Renal pelvis (tissue), 12 donors: ENCODE data around the gene ADPRHL1. TPM values are rescaled to one million over a fixed set of nuclear protein-coding genes. Genes with fewer than 3 reads are reported as not detected.
A peak's percentile ranks its signal among the peaks of the same experiment; 100 is the strongest.

Source experiments
- DNase-seq: peaks from one replicate; pipeline ENCODE4 v3.0.0-alpha.2; 2013
- long read RNA-seq, 16 experiments: transcript quantifications; one replicate each; lab custom pipeline, GENCODE V29; 2026
- polyA plus RNA-seq, 3 donors: library from polyadenylated mRNA; unstranded; fragments of 120-200 nt; gene quantifications; one replicate each; pipeline ENCODE4 v1.2.1, GENCODE V29; 2013; ENCODE audit not compliant: insufficient read length in 3 of 3

The ADPRHL1 gene
- 1 to 10 TPM; 2.8 to 5.6 (median 4.7) TPM for polyA plus RNA-seq
- long read RNA-seq, donor 1, partial matches to known transcripts = 0 of 2 reads
- long read RNA-seq, donor 1, other reads (novel, unspliced or antisense) = 0 of 2 reads
- long read RNA-seq, donor 2 = 0 reads
- long read RNA-seq, donor 3 = 0 reads
- long read RNA-seq, donor 4, partial matches to known transcripts = 0 of 1 reads
- long read RNA-seq, donor 4, other reads (novel, unspliced or antisense) = 0 of 1 reads
- long read RNA-seq, donor 5 = 0 reads
- long read RNA-seq, donor 6 = 0 reads
- long read RNA-seq, donor 7 = 0 reads
- long read RNA-seq, donor 8, partial matches to known transcripts = 0 of 1 reads
- long read RNA-seq, donor 8, other reads (novel, unspliced or antisense) = 0 of 1 reads
- long read RNA-seq, donor 9, partial matches to known transcripts = 0 of 2 reads
- long read RNA-seq, donor 9, other reads (novel, unspliced or antisense) = 0 of 2 reads
- long read RNA-seq, donor 10, partial matches to known transcripts = 0 of 1 reads
- long read RNA-seq, donor 10, other reads (novel, unspliced or antisense) = 0 of 1 reads
- long read RNA-seq, donor 11 = 0 reads
- long read RNA-seq, donor 12, partial matches to known transcripts = 0 of 1 reads
- long read RNA-seq, donor 12, other reads (novel, unspliced or antisense) = 0 of 1 reads
- long read RNA-seq, donor 13, partial matches to known transcripts = 0 of 1 reads
- long read RNA-seq, donor 13, other reads (novel, unspliced or antisense) = 0 of 1 reads
- long read RNA-seq, donor 14 = 0 reads
- long read RNA-seq, donor 15 = 0 reads
- long read RNA-seq, donor 16, partial matches to known transcripts = 0 of 1 reads
- long read RNA-seq, donor 16, other reads (novel, unspliced or antisense) = 0 of 1 reads

DNA sequence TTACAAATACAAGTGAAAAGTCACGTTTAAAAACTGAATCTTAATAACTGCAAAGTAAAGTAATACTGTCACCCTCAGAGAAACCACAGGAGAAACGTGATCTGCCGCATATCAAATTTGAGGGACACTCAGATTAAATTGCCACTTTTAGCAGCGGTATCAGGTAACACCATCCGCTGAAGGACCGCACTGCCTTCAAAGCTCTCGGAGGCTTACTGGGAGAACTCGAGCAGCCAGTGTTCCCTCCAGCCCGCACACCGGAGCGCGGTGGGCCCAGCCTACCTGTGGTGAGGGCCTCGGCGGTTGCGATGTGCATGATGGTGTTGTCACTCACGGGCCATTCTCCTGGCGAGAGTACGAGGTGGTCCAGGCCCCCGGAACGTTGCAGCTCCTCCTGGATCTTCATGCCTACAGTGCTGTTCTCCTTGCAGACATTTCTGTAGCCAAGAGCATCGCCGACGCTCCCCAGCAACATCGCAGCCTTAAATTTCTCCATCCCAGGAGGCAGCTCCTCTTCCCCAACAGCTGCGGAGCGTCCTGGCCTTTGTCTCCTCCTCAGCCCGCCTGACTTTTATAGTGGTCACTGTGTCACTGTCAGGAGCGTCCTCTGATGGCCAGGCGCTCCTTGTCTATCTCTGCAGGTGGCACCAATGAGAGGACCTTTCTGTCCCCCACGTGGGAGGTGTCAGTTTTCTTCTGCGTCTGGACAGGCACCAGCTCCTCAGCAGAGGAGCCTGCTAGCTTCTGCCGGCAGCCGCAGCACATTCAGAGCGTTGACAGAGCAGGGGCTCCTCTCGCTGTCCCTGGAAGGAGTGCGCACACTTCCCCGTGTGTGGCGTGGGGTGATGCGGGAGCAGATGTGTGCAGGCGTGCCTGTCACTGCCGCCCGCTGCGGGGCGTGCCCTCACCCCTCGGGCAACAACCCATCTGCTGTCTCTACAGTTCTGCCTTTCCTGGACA is at the start of gene ADPRHL1:
Gene ADPRHL1, minus strand, starts transcription at position 547 of the 960 bp plus-strand sequence. Its CDS starts 51 bp downstream, at position 496.
- DNase-seq = peak; percentile 81

DNA sequence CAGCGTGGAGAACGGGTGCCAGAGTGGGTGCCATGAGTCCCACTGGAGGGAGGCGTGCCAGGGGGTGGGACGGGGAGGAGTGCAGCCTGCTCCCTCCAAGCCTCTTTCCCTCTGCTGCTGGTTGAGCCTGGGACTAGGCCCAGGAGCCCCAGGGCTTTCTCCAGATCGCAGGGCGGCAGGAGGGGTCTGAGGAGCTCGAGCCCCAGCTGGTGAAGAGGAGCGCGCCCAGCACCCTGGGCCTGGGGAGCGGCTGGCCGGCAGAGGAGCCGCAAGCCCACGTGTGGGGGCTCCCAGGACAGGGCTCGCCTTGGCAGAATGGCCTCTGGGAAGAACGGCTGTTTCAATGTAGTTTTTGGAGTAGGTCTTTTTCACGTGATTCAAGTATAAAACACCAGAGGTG is 49.4 kb upstream of the ADPRHL1 start:
- DNase-seq = no peak

- DNase-seq = no peak
Observed at GRCh38 chr13:113500530-113501265, 47.4 kb upstream of the ADPRHL1 start.

- DNase-seq = no peak
Observed at GRCh38 chr13:113499936-113500335, 46.6 kb upstream of the ADPRHL1 start.

GRCh38 chr13:113498905-113499304 is 45.6 kb upstream of the ADPRHL1 start:
- no peak for DNase-seq

DNA sequence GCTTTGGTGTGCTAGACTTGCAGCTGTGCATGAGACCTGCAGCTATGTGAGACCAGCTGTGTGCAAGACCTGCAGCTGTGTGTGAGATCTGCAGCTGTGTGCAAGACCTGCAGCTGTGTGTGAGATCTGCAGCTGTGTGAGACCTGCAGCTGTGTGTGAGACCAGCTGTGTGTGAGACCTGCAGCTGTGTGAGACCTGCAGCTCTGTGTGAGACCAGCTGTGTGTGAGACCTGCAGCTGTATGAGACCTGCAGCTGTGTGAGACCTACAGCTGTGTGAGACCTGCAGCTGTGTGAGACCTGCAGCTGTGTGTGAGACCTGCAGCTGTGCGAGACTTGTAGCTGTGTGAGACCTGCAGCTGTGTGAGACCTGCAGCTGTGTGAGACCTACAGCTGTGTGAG is 43.9 kb upstream of the ADPRHL1 start:
- no peak for DNase-seq

DNA sequence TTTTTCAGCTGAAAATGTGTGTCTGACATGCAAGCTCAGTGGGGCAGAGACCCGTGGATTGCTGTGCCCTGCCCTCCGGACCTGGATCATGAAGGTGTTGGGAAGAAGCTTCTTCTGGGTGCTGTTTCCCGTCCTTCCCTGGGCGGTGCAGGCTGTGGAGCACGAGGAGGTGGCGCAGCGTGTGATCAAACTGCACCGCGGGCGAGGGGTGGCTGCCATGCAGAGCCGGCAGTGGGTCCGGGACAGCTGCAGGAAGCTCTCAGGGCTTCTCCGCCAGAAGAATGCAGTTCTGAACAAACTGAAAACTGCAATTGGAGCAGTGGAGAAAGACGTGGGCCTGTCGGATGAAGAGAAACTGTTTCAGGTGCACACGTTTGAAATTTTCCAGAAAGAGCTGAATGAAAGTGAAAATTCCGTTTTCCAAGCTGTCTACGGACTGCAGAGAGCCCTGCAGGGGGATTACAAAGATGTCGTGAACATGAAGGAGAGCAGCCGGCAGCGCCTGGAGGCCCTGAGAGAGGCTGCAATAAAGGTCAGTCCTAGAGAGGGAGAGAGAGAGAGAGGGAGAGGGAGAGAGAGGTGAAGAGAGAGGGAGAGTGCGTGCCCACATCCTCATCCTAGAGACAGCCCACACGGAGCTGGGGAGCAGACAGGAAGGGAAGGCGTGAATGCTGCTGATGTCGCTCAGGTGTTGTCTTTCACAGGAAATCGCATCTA is 42.4 kb upstream of the ADPRHL1 start:
- no peak for DNase-seq

DNA sequence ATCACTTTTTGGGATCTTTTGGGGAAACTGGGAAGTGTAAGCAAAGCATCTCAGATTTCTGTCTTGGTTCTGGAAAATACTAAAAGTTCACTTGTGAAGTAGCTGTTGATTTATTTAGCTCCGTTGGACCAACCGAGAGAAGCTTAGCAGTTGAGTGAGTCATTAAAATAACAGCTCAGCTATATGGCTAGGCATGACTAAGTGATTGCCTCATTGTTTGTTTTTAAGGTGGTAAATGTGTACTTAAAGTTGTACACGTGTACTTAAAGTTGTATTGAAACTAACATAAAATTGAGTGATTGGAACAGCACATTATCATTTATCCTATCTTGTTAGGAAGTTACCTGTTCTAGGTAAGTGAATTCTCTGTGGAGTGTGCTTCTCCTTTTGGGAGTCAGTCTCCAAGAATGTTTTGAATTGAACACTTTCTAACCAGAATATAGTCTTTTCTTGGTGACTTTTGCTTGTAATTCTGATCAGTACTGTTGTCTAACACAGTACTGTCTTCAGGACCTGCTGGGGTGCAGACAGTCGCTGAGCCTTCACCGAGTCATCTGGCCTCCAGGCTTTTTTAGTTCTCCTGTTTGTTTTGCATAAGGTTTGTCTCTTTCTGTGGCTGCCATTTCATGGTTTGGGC is 40.1 kb upstream of the ADPRHL1 start:
- DNase-seq = no peak

DNA sequence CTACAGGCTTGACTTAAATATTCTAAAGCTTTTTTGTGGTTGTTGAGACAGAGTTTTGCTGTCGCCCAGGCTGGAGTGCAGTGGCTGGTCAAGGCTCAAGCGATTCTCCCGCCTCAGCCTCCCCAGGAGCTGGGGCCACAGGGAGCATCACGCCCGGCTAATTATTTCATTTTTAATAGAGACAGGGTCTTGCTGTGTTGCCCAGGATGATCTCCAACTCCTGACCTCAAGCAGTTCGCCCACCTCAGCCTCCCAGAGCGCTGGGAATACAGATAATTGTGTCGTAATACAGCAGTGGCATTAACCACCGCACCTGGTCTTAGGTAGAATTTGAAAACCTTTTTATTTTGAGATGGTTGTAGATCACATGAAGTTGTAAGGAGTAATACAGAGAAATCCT is 38.7 kb upstream of the ADPRHL1 start:
- no peak for DNase-seq

GRCh38 chr13:113491418-113491883 is 38.2 kb upstream of the ADPRHL1 start:
- DNase-seq = no peak

GRCh38 chr13:113490496-113491417 is 37.5 kb upstream of the ADPRHL1 start, which contains the start of gene DCUN1D2:
Gene DCUN1D2 (minus strand): TSS chr13:113490711. CDS start chr13:113490669, 42 bp downstream.
- DNase-seq = peak; percentile 91

DNA sequence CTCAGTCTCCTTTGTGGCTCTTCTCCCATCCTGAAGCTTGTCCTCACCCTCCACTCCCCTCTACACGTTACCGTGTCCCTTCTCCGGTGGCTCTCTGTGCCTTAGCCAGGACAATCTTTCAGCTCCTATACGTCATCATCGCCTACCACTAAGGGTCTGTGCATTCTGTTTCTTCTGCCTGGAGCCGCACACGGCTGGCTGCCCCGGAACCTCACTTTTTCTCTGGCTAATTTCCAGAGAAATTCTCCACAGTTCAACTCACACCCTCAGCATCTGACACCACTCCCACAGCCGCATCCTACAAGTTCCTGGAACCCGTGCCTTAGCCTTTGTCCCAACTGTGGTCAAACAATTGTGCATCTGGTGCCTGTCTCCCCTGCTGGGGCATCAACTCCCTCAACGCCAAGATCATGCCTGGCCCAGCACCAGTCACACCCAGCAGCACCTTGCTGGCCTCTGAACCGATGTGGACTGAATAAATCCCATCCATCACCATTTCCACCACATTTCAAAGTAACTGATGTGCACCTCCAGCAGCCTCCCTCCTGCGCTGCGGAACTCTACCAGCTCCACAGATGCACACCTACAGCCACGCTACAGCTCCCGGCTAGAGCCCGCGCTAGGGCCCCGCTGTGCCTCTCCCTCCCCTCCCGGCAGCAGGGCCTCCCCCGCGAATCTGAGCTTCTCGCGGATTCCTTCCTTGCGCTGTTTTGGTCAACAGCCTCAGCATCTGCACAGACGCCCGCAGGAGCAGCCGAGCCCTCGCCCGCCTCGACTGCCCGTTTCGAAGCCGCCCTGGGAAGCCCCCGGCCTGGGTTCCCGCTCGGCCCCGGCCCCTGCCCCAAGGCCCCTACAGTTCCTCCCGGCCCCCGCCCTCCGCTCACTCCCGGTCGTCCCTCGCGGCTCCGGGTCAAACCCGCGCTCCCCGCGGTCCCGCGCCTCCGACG is 36.5 kb upstream of the ADPRHL1 start:
- DNase-seq = no peak

DNA sequence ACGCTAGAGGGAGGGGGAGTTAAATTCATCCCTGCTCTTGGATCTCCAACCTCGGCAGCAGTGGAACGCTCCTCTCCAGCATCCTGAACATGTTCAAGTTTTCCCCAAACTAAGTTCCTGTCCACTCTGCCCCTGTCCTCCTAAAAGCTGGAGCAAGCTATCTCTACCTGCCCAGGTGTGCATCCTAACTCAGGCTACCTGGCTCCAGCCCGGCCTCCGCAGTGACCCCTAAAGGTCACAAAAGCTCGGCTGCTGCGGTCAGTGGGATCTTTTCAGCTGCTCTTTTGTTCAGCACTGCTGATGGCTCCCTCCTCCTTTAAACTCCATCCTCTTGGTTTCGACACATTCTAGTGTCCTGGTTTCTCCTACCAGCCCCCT is 35.9 kb upstream of the ADPRHL1 start:
- no peak for DNase-seq

- DNase-seq = no peak
Observed at GRCh38 chr13:113488283-113488682, 35.0 kb upstream of the ADPRHL1 start.

- no peak for DNase-seq
Observed at GRCh38 chr13:113486698-113487097, 33.4 kb upstream of the ADPRHL1 start.

- no peak for DNase-seq
Observed at GRCh38 chr13:113485545-113485944, 32.3 kb upstream of the ADPRHL1 start.
